ENCODE data around the gene PCCA. TPM values are rescaled to one million over a fixed set of nuclear protein-coding genes. Genes with fewer than 3 reads are reported as not detected.

Gene PCCA
- polyA plus RNA-seq, 2 of the 4 experiments (the other 2 are of a cell fraction) = 13.2 to 13.7 TPM

- ATAC-seq = no peak
- H3K27ac ChIP-seq = no peak overlapping the region
- H3K4me3 ChIP-seq = no peak overlapping the region
- H3K4me1 ChIP-seq = no peaks in the 10 kb centered on the region
- H3K4me2 ChIP-seq = no peak overlapping the region
- no peaks in the 10 kb centered on the region for H3K9me3 ChIP-seq
- CTCF ChIA-PET = interaction anchor here (1.4 kb wide), 1 partner anchor 33 kb away, joined by 4 read pairs; no protein-coding TSS in a partner anchor
- FAIRE-seq = no peak
- POLR2A ChIA-PET = no interaction called here
- no peak for DNase-seq (ENCODE audit: low read depth in 1 of 2, low spot score in 1 of 2)
- TF ChIP-seq FOSB (CRISPR knock-in tag; IDR thresholded peaks at IDR 0.05) (no peak), KDM1A (IDR thresholded peaks at IDR 0.05; ENCODE audit: low read depth) (no peak), HOXB13 (CRISPR knock-in tag; IDR thresholded peaks at IDR 0.05; ENCODE audit: low read depth) (no peak), RAD21 (conservative IDR thresholded peaks at IDR 0.05 in 1 of 2, IDR thresholded peaks at IDR 0.05 in 1 of 2) (no peak), EHF (CRISPR knock-in tag; IDR thresholded peaks at IDR 0.05) (no peak), HOXA7 (CRISPR knock-in tag; IDR thresholded peaks at IDR 0.05) (no peak), POLR2AphosphoS2 (conservative IDR thresholded peaks at IDR 0.05; ENCODE audit: low read length) (no peak), PHF8 (IDR thresholded peaks at IDR 0.05; ENCODE audit: borderline replicate concordance, low read depth) (no peak), CEBPB (IDR thresholded peaks at IDR 0.05) (no peak), JUN (IDR thresholded peaks at IDR 0.05) (no peak), FOXS1 (CRISPR knock-in tag; IDR thresholded peaks at IDR 0.05) (no peak), ATOH8 (CRISPR knock-in tag; IDR thresholded peaks at IDR 0.05; ENCODE audit: low read depth) (no peak), HES2 (IDR thresholded peaks at IDR 0.05) (no peak), EP300 (IDR thresholded peaks at IDR 0.05) (no peak), MAZ (IDR thresholded peaks at IDR 0.05; ENCODE audit: borderline replicate concordance, low read depth, low read length) (no peak), TFCP2L1 (CRISPR knock-in tag; IDR thresholded peaks at IDR 0.05) (no peak), KDM5A (IDR thresholded peaks at IDR 0.05) (no peak), RARB (CRISPR knock-in tag; IDR thresholded peaks at IDR 0.05) (no peak)
- WGBS (ENCODE audit: missing lambda C conversion rate) = 89% methylated on average over 16 of the region's 16 CpGs
These were observed 446.7 kb downstream of the PCCA start for GRCh38 chr13:100535426-100536135.

GRCh38 chr13:100536643-100537180, 447.8 kb downstream of the PCCA start:
- FAIRE-seq (no peak), ATAC-seq (no peak), DNase-seq (ENCODE audit: low read depth in 1 of 2, low spot score in 1 of 2) (no peak)
- Histone ChIP-seq H3K4me2 (no peak overlapping the region), H3K4me1 (no peaks in the 10 kb centered on the region), H3K27ac (no peak overlapping the region), H3K9me3 (no peaks in the 10 kb centered on the region), H3K4me3 (no peak overlapping the region)
- no peak for TF ChIP-seq USF2 (IDR thresholded peaks at IDR 0.05)
- 87% methylated on average over 13 of the region's 13 CpGs for WGBS (ENCODE audit: missing lambda C conversion rate)
- ChIA-PET POLR2A (no interaction called here), CTCF (no interaction called here)

GRCh38 chr13:100537486-100537885, 448.6 kb downstream of the PCCA start:
- POLR2A ChIA-PET = no interaction called here
- Histone ChIP-seq H3K27ac (no peak overlapping the region), H3K4me1 (no peaks in the 10 kb centered on the region), H3K4me2 (no peak overlapping the region), H3K4me3 (no peak overlapping the region), H3K9me3 (no peaks in the 10 kb centered on the region)
- no peak for FAIRE-seq
- CTCF ChIA-PET = no interaction called here
- ATAC-seq = no peak
- no peak for DNase-seq (ENCODE audit: low read depth in 1 of 2, low spot score in 1 of 2)
- 93% methylated on average over 9 of the region's 9 CpGs for WGBS (ENCODE audit: missing lambda C conversion rate)
- TF ChIP-seq SREBF2 (IDR thresholded peaks at IDR 0.05) = no peak
- TF ChIP-seq CBX8 (IDR thresholded peaks at IDR 0.05) = no peak
- no peak for TF ChIP-seq BHLHE40 (IDR thresholded peaks at IDR 0.05; ENCODE audit: low read depth, low read length)
- no peak for TF ChIP-seq JUNB (IDR thresholded peaks at IDR 0.05)
- no peak for TF ChIP-seq ZNF302 (CRISPR knock-in tag; IDR thresholded peaks at IDR 0.05)
- TF ChIP-seq MAZ (IDR thresholded peaks at IDR 0.05; ENCODE audit: borderline replicate concordance, low read depth, low read length) = no peak
- TF ChIP-seq SMC3 (IDR thresholded peaks at IDR 0.05) = no peak
- no peak for TF ChIP-seq MYC (IDR thresholded peaks at IDR 0.05; ENCODE audit: borderline replicate concordance, low read length)
- TF ChIP-seq HES2 (IDR thresholded peaks at IDR 0.05) = no peak
- TF ChIP-seq ELK1 (IDR thresholded peaks at IDR 0.05; ENCODE audit: low read depth, low read length) = no peak
- no peak for TF ChIP-seq HEYL (CRISPR knock-in tag; IDR thresholded peaks at IDR 0.05)
- TF ChIP-seq EHF (CRISPR knock-in tag; IDR thresholded peaks at IDR 0.05) = no peak
- no peak for TF ChIP-seq CHD2 (IDR thresholded peaks at IDR 0.05; ENCODE audit: low read length, partially characterized antibody)
- TF ChIP-seq EHMT2 (IDR thresholded peaks at IDR 0.05; ENCODE audit: low read depth) = no peak
- TF ChIP-seq NPAS2 (CRISPR knock-in tag; IDR thresholded peaks at IDR 0.05; ENCODE audit: borderline replicate concordance) = no peak
- no peak for TF ChIP-seq PBX3 (IDR thresholded peaks at IDR 0.05)

All from A549 (cell line).